Neural cell (in vitro differentiated cells): Measurements from ENCODE around the gene DMKN. TPM values are rescaled to one million over a fixed set of nuclear protein-coding genes. Genes with fewer than 3 reads are reported as not detected.

ENCODE experiments used
- H2AFZ ChIP-seq: fragments of 200-600, 300-800 bp; sonication (generic), shearing (Covaris generic); 2 replicates; pipeline ENCODE4 v1.6.0; 2014; ENCODE audit warnings: low read depth, mild to moderate bottlenecking, antibody characterized with exemption, low read length, moderate library complexity
- H3F3A ChIP-seq: fragments of 200-600 bp; shearing (Covaris generic); 2 replicates; pipeline ENCODE4 v1.6.1; 2016; ENCODE audit warnings: mild to moderate bottlenecking, moderate library complexity, mixed read lengths, antibody characterized with exemption, low read length; ENCODE audit not compliant: insufficient read depth, poor library complexity, severe bottlenecking
- H3K27ac ChIP-seq: fragments of 200-600, 300-800 bp; sonication (generic), shearing (Covaris generic); 2 replicates; pipeline ENCODE4 v1.5.1; 2014; ENCODE audit warnings: mild to moderate bottlenecking, low read length, moderate library complexity
- H3K27me3 ChIP-seq: fragments of 300-800, 200-600 bp; sonication (generic), shearing (Covaris generic); 2 replicates; pipeline ENCODE4 v1.6.0; 2014; ENCODE audit warnings: mild to moderate bottlenecking, low read depth, low read length, moderate library complexity; ENCODE audit not compliant: insufficient read depth
- H3K36me3 ChIP-seq: fragments of 300-800, 200-600 bp; sonication (generic), shearing (Covaris generic); 2 replicates; pipeline ENCODE4 v1.5.1; 2014; ENCODE audit warnings: mild to moderate bottlenecking, antibody characterized with exemption, low read length, moderate library complexity; ENCODE audit not compliant: insufficient read depth
- H3K4me2 ChIP-seq: fragments of 300-800, 200-600 bp; sonication (generic), shearing (Covaris generic); 2 replicates; pipeline ENCODE4 v1.6.0; 2014; ENCODE audit warnings: mild to moderate bottlenecking, low read length
- H3K4me3 ChIP-seq: fragments of 300-800, 200-600 bp; sonication (generic), shearing (Covaris generic); 2 replicates; pipeline ENCODE4 v1.5.1; 2014; ENCODE audit warnings: mild to moderate bottlenecking, low read length, moderate library complexity
- H3K79me2 ChIP-seq: fragments of 200-600 bp; shearing (Covaris generic); replicated peaks from 2 replicates; pipeline ENCODE4 v1.6.0; 2014; ENCODE audit warnings: mild to moderate bottlenecking, low read length, moderate library complexity; ENCODE audit not compliant: insufficient read depth
- H3K9ac ChIP-seq: fragments of 300-800, 200-600 bp; sonication (generic), shearing (Covaris generic); 2 replicates; pipeline ENCODE4 v1.6.1; 2016; ENCODE audit warnings: mild to moderate bottlenecking, low read length, mixed read lengths
- H3K9me2 ChIP-seq: fragments of 200-600 bp; shearing (Covaris generic); 2 replicates; pipeline ENCODE4 v1.6.1; 2016; ENCODE audit warnings: mild to moderate bottlenecking, low read length, mixed read lengths; ENCODE audit not compliant: insufficient read depth
- H3K9me3 ChIP-seq: fragments of 200-600, 300-800 bp; sonication (generic), shearing (Covaris generic); 2 replicates; pipeline ENCODE4 v1.6.1; 2016; ENCODE audit warnings: mild to moderate bottlenecking, mixed run types, low read length, moderate library complexity, mixed read lengths
- H4K20me1 ChIP-seq: fragments of 200-600 bp; shearing (Covaris generic); 2 replicates; pipeline ENCODE4 v1.6.1; 2016; ENCODE audit warnings: mild to moderate bottlenecking, mixed run types; ENCODE audit not compliant: insufficient read depth
- EP300 ChIP-seq: fragments of 450-650 bp; conservative IDR thresholded peaks from 2 replicates; pipeline ENCODE4 v1.6.1; 2014; ENCODE audit warnings: antibody characterized with exemption, mild to moderate bottlenecking, moderate library complexity; ENCODE audit not compliant: poor library complexity, severe bottlenecking
- EZH2 ChIP-seq: fragments of 200-600, 300-800 bp; shearing (Covaris generic), sonication (generic); IDR thresholded peaks from 2 replicates; pipeline ENCODE4 v1.6.1; 2014; ENCODE audit warnings: antibody characterized with exemption, low read length, borderline replicate concordance, mild to moderate bottlenecking; ENCODE audit not compliant: insufficient read depth, poor library complexity, severe bottlenecking
- MXI1 ChIP-seq: fragments of 450-650 bp; conservative IDR thresholded peaks from 2 replicates; pipeline ENCODE4 v1.6.1; 2014; ENCODE audit warnings: antibody characterized with exemption, mild to moderate bottlenecking; ENCODE audit not compliant: poor library complexity, severe bottlenecking
- POLR2AphosphoS5 ChIP-seq: IDR thresholded peaks from 2 replicates; pipeline ENCODE4 v1.6.1; 2012
- RAD21 ChIP-seq: fragments of 450-650 bp; conservative IDR thresholded peaks from 2 replicates; pipeline ENCODE4 v1.6.1; 2014; ENCODE audit warnings: antibody characterized with exemption, mild to moderate bottlenecking, moderate library complexity
- SMC3 ChIP-seq: fragments of 450-650 bp; conservative IDR thresholded peaks from 2 replicates; pipeline ENCODE4 v1.6.1; 2014; ENCODE audit warnings: antibody characterized with exemption, mild to moderate bottlenecking, moderate library complexity; ENCODE audit not compliant: poor library complexity
- TAF1 ChIP-seq: IDR thresholded peaks from 2 replicates; pipeline ENCODE4 v1.6.1; 2012; ENCODE audit warnings: low read depth
- polyA minus RNA-seq: library from RNA; depleted of rRNA, polyadenylated mRNA; stranded (reverse); fragments of >200 nt; gene quantifications from 2 replicates; pipeline ENCODE4 v1.2.3, GENCODE V29; 2014
- polyA plus RNA-seq: library from polyadenylated mRNA; depleted of rRNA; stranded (reverse); fragments of >200 nt; gene quantifications from 2 replicates; pipeline ENCODE4 v1.2.3, GENCODE V29; 2014
- TF ChIP-seq, protein P1 (sequence below): fragments of 450-650 bp; IDR thresholded peaks from 2 replicates; pipeline ENCODE4 v1.5.1; 2014; ENCODE audit warnings: antibody characterized with exemption, mild to moderate bottlenecking, moderate library complexity; ENCODE audit not compliant: poor library complexity, severe bottlenecking
- TF ChIP-seq, protein P2 (sequence below): IDR thresholded peaks from 2 replicates; pipeline ENCODE4 v1.6.1; 2012; ENCODE audit warnings: borderline replicate concordance

DMKN gene, protein sequence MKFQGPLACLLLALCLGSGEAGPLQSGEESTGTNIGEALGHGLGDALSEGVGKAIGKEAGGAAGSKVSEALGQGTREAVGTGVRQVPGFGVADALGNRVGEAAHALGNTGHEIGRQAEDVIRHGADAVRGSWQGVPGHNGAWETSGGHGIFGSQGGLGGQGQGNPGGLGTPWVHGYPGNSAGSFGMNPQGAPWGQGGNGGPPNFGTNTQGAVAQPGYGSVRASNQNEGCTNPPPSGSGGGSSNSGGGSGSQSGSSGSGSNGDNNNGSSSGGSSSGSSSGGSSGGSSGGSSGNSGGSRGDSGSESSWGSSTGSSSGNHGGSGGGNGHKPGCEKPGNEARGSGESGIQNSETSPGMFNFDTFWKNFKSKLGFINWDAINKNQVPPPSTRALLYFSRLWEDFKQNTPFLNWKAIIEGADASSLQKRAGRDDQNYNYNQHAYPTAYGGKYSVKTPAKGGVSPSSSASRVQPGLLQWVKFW
- polyA plus RNA-seq (not detected in 2 replicates), polyA minus RNA-seq (not detected in 2 replicates)

DNA sequence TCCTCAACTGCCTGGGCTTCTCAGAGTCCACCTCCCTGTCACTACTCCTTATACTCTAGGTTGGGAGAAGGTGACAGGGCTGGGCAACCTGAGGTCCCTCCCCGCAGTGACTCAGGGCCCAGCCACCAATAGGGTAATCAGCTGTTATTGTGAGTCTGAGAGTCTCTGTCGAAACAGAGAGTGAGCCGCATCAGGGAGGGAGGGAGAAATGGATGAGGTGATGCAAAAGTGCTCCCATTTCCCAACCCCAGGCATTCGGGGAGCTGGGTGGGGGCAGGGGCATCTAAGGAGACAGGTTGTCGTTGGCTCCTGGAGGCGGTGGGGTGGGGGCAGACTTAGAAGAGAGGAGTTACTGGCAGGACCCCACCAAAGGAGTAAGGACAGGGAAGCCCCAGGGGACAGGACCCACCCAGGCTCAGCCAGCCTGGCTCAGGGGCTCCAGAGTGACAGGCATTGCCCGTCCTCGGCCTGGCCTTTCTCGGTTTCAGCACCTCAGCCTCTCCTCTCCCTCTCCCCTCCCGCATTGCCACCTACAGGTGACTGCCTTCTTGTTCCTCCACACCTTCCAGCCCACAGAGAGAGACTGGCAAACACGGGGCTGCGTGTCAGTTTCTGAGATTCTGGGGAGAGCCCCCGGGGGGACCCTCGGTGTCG is at the start of gene DMKN:
TSS of gene DMKN (minus strand) at position 22 of the 654 bp plus-strand sequence. CDS start 174 bp downstream, outside the sequence.
- peaks cover 31% of the 10 kb centered on the region for H3K27me3 ChIP-seq
- no peaks in the 10 kb centered on the region for H3K9me2 ChIP-seq
- H3K9ac ChIP-seq = no peak within 1 kb of the TSS
- no peaks in the 10 kb centered on the region for H4K20me1 ChIP-seq
- H3F3A ChIP-seq = no peaks in the 10 kb centered on the region
- H3K79me2 ChIP-seq = no peaks in the 10 kb centered on the region
- no peaks in the 10 kb centered on the region for H3K9me3 ChIP-seq
- no peak for TF ChIP-seq SMC3
- no peaks in the 10 kb centered on the region for H3K36me3 ChIP-seq
- no peak within 1 kb of the TSS for H3K4me3 ChIP-seq
- no peak within 1 kb of the TSS for H3K27ac ChIP-seq
- no peak within 1 kb of the TSS for H2AFZ ChIP-seq
- H3K4me2 ChIP-seq = no peak within 1 kb of the TSS

- no peak for TF ChIP-seq TAF1
- TF ChIP-seq MXI1 = no peak
- TF ChIP-seq, protein P1, sequence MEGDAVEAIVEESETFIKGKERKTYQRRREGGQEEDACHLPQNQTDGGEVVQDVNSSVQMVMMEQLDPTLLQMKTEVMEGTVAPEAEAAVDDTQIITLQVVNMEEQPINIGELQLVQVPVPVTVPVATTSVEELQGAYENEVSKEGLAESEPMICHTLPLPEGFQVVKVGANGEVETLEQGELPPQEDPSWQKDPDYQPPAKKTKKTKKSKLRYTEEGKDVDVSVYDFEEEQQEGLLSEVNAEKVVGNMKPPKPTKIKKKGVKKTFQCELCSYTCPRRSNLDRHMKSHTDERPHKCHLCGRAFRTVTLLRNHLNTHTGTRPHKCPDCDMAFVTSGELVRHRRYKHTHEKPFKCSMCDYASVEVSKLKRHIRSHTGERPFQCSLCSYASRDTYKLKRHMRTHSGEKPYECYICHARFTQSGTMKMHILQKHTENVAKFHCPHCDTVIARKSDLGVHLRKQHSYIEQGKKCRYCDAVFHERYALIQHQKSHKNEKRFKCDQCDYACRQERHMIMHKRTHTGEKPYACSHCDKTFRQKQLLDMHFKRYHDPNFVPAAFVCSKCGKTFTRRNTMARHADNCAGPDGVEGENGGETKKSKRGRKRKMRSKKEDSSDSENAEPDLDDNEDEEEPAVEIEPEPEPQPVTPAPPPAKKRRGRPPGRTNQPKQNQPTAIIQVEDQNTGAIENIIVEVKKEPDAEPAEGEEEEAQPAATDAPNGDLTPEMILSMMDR = no peak
- TF ChIP-seq EP300 = no peak
- no peak for TF ChIP-seq RAD21
- TF ChIP-seq, protein P2, sequence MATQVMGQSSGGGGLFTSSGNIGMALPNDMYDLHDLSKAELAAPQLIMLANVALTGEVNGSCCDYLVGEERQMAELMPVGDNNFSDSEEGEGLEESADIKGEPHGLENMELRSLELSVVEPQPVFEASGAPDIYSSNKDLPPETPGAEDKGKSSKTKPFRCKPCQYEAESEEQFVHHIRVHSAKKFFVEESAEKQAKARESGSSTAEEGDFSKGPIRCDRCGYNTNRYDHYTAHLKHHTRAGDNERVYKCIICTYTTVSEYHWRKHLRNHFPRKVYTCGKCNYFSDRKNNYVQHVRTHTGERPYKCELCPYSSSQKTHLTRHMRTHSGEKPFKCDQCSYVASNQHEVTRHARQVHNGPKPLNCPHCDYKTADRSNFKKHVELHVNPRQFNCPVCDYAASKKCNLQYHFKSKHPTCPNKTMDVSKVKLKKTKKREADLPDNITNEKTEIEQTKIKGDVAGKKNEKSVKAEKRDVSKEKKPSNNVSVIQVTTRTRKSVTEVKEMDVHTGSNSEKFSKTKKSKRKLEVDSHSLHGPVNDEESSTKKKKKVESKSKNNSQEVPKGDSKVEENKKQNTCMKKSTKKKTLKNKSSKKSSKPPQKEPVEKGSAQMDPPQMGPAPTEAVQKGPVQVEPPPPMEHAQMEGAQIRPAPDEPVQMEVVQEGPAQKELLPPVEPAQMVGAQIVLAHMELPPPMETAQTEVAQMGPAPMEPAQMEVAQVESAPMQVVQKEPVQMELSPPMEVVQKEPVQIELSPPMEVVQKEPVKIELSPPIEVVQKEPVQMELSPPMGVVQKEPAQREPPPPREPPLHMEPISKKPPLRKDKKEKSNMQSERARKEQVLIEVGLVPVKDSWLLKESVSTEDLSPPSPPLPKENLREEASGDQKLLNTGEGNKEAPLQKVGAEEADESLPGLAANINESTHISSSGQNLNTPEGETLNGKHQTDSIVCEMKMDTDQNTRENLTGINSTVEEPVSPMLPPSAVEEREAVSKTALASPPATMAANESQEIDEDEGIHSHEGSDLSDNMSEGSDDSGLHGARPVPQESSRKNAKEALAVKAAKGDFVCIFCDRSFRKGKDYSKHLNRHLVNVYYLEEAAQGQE = no peak
- no peak for TF ChIP-seq SMC3
- TF ChIP-seq POLR2AphosphoS5 = no peak
- no peak for TF ChIP-seq EZH2
- Histone ChIP-seq H3K36me3 (no peaks in the 10 kb centered on the region), H2AFZ (no peak overlapping the region), H3K4me3 (no peak overlapping the region), H4K20me1 (no peaks in the 10 kb centered on the region), H3K9ac (no peak overlapping the region), H3K27me3 (peaks cover 24% of the 10 kb centered on the region), H3K4me2 (no peak overlapping the region), H3K27ac (no peak overlapping the region), H3K79me2 (no peaks in the 10 kb centered on the region), H3K9me2 (no peaks in the 10 kb centered on the region), H3K9me3 (no peaks in the 10 kb centered on the region), H3F3A (no peaks in the 10 kb centered on the region)
Observed at GRCh38 chr19:35562776-35563175, 49.3 kb upstream of the DMKN start.
